A549 (cell line): ENCODE data around the gene PLOD3. TPM values are rescaled to one million over a fixed set of nuclear protein-coding genes. Genes with fewer than 3 reads are reported as not detected.
"Not testable (repeated sequence)": the region's sequence is repeated elsewhere in the genome, so short reads cannot be mapped to it uniquely, and the experiment has no call there.

Experiments used
- ATAC-seq, 2 experiments: fragments of 200-7000 bp in 1 of 2; fragments of >200 bp in 1 of 2; cut with Nextera tagmentation in 1 of 2; cut with Tn5 transposase in 1 of 2; 3 replicates each; pipeline versions ENCODE4 v1.8.0 to v1.9.1; 2018 to 2020; ENCODE audit warnings: mild to moderate bottlenecking in 1 of 2, moderate library complexity in 1 of 2
- CTCF ChIA-PET: fragments of 300-600 bp; sonication (Branson Sonifier 250); formaldehyde crosslinking; extraction: SDS; loops from one replicate; lab custom pipeline; 2021; ENCODE audit warnings: antibody characterized with exemption, inconsistent platforms; lab: Yijun Ruan, JAX
- POLR2A ChIA-PET: fragments of 350-600 bp; formaldehyde crosslinking; extraction: SDS; loops from one replicate; lab custom pipeline; 2021; ENCODE audit warnings: antibody characterized with exemption, inconsistent platforms; lab: Yijun Ruan, JAX
- DNase-seq, 2 experiments: peaks; one replicate each; pipeline versions ENCODE4 v3.0.0 to v3.0.0-alpha.2; 2011 to 2016; ENCODE audit warnings: low read depth in 1 of 2, low spot score in 1 of 2
- FAIRE-seq: peaks from 2 replicates; lab custom pipeline; 2011; peaks lifted over from hg19 to GRCh38; lab: Jason Lieb, UNC
- H3K27ac ChIP-seq, 2 experiments: fragments of >200 bp; sonication (Bioruptor Twin); formaldehyde crosslinking; 3 replicates each; pipeline ENCODE4 v1.5.1; 2016 to 2017
- H3K4me1 ChIP-seq: fragments of >200 bp; sonication (Bioruptor Twin); formaldehyde crosslinking; 3 replicates; pipeline ENCODE4 v1.6.1; 2016
- H3K4me2 ChIP-seq: fragments of >200 bp; sonication (Bioruptor Twin); formaldehyde crosslinking; 3 replicates; pipeline ENCODE4 v1.6.1; 2016
- H3K4me3 ChIP-seq: fragments of >200 bp; sonication (Bioruptor Twin); formaldehyde crosslinking; 3 replicates; pipeline ENCODE4 v1.5.1; 2016
- H3K9me3 ChIP-seq: fragments of >200 bp; sonication (Bioruptor Twin); formaldehyde crosslinking; 3 replicates; pipeline ENCODE4 v1.6.1; 2016
- CHD2 ChIP-seq: fragments of 150-350 bp; IDR thresholded peaks from 2 replicates; pipeline ENCODE4 v1.6.1; 2014; ENCODE audit warnings: low read length; ENCODE audit not compliant: partially characterized antibody
- CHD4 ChIP-seq: fragments of 200-600 bp; sonication (generic); IDR thresholded peaks from 2 replicates; pipeline ENCODE4 v1.6.1; 2016; ENCODE audit warnings: antibody characterized with exemption, mild to moderate bottlenecking, borderline replicate concordance
- EP300 ChIP-seq, 2 experiments: fragments of >200 bp; sonication (Bioruptor Twin); formaldehyde crosslinking; IDR thresholded peaks; 2 replicates in 1 of 2; 3 replicates in 1 of 2; pipeline ENCODE4 v1.6.1; 2016 to 2017
- ESRRA ChIP-seq: fragments of 150-350 bp; IDR thresholded peaks from 2 replicates; pipeline ENCODE4 v1.6.1; 2014; ENCODE audit warnings: mild to moderate bottlenecking, low read length, borderline replicate concordance
- HES2 ChIP-seq: fragments of >200 bp; sonication (Bioruptor Twin); formaldehyde crosslinking; IDR thresholded peaks from 2 replicates; pipeline ENCODE4 v1.6.1; 2016
- HOXA7 ChIP-seq: fragments of 250-450 bp; sonication (Bioruptor Pico); IDR thresholded peaks from 2 replicates; pipeline ENCODE4 v1.5.0; 2020; ENCODE audit warnings: mild to moderate bottlenecking, moderate library complexity
- HOXB13 ChIP-seq: fragments of 250-450 bp; sonication (Bioruptor Pico); IDR thresholded peaks from 2 replicates; pipeline ENCODE4 v1.5.0; 2020; ENCODE audit warnings: low read depth, mild to moderate bottlenecking, moderate library complexity
- KDM5A ChIP-seq: fragments of 200-600 bp; sonication (generic); IDR thresholded peaks from 2 replicates; pipeline ENCODE4 v1.6.1; 2016; ENCODE audit warnings: antibody characterized with exemption, mild to moderate bottlenecking
- MAFK ChIP-seq: fragments of 450-650 bp; IDR thresholded peaks from 2 replicates; pipeline ENCODE4 v1.6.1; 2014; ENCODE audit not compliant: partially characterized antibody
- MAZ ChIP-seq: fragments of 150-350 bp; IDR thresholded peaks from 2 replicates; pipeline ENCODE4 v1.6.1; 2014; ENCODE audit warnings: antibody characterized with exemption, low read depth, low read length, borderline replicate concordance
- MYC ChIP-seq: IDR thresholded peaks from 2 replicates; pipeline ENCODE4 v1.6.1; 2012; ENCODE audit warnings: mild to moderate bottlenecking, inconsistent platforms, low read length, improper control_type of control experiment, borderline replicate concordance
- PBX3 ChIP-seq: IDR thresholded peaks from 2 replicates; pipeline ENCODE4 v1.6.1; 2012
- RARB ChIP-seq: fragments of 250-450 bp; sonication (Bioruptor Pico); IDR thresholded peaks from 2 replicates; pipeline ENCODE4 v1.8.0; 2021; ENCODE audit warnings: mild to moderate bottlenecking, moderate library complexity
- REST ChIP-seq: fragments of 200-600 bp; sonication (generic); IDR thresholded peaks from 2 replicates; pipeline ENCODE4 v1.6.1; 2016; ENCODE audit warnings: antibody characterized with exemption, mild to moderate bottlenecking, moderate library complexity
- TFCP2L1 ChIP-seq: fragments of 250-450 bp; sonication (Bioruptor Pico); IDR thresholded peaks from 2 replicates; pipeline ENCODE4 v1.5.0; 2021; ENCODE audit warnings: mild to moderate bottlenecking
- USF2 ChIP-seq: fragments of 450-650 bp; IDR thresholded peaks from 2 replicates; pipeline ENCODE4 v1.6.1; 2014; ENCODE audit warnings: antibody characterized with exemption
- ZSCAN20 ChIP-seq: fragments of 250-450 bp; sonication (Bioruptor Pico); IDR thresholded peaks from 2 replicates; pipeline ENCODE4 v1.8.0; 2022; ENCODE audit warnings: mild to moderate bottlenecking, moderate library complexity
- WGBS: methylation state at CpG from one replicate; pipeline ENCODE4 v1.1.6; 2017; ENCODE audit errors: missing lambda C conversion rate; 5-methylcytosine and 5-hydroxymethylcytosine counted together
- polyA plus RNA-seq, 4 experiments: library from polyadenylated mRNA; depleted of rRNA in 3 of 4; stranded (reverse); fragments of >200 nt; fragmentation: RNase III in 1 of 4; extraction: RNeasy Plus Mini Kit Qiagen cat#74134 plus additional on column Dnase treatment in 1 of 4; gene quantifications; 2 replicates in 3 of 4; 3 replicates in 1 of 4; pipeline ENCODE4 v1.2.3, GENCODE V29; 2011 to 2017

The PLOD3 gene
- polyA plus RNA-seq, 2 of the 4 experiments (the other 2 are of a cell fraction) = 26.0 to 48.7 TPM

- whole genome bisulfite sequencing = 85% methylated on average over 32 of the region's 32 CpGs
- ATAC-seq (no peak), DNase-seq (no peak), FAIRE-seq (no peak)
- TF ChIP-seq MYC (no peak), CHD2 (no peak), EP300 (IDR thresholded peaks at IDR 0.05) (no peak), REST (no peak), MAFK (no peak)
- no peaks in the 10 kb centered on the region for H3K9me3 ChIP-seq
- H3K4me3 ChIP-seq = no peak overlapping the region
- no peak overlapping the region for H3K27ac ChIP-seq
- H3K4me1 ChIP-seq = peaks cover 2% of the 10 kb centered on the region
- H3K4me2 ChIP-seq = no peak overlapping the region
- ChIA-PET POLR2A (interaction anchor here (1.7 kb wide), 1 partner anchor 12 kb away, joined by 4 read pairs; the partner anchor contains the start of genes PLOD3 and ZNHIT1), CTCF (interaction anchor here (1.8 to 10.4 kb wide), 3 partner anchors 11 to 62 kb away, joined by 9 to 93 read pairs (median 13); partner anchors contain the start of genes PLOD3 and ZNHIT1)
Observed at GRCh38 chr7:101205901-101206664, 11.3 kb downstream of the PLOD3 start.

- ChIA-PET CTCF (interaction anchor here (0.5 to 10.4 kb wide), 9 partner anchors 9 to 111 kb away, joined by 3 to 93 read pairs (median 3); partner anchors contain the start of gene PLOD3), POLR2A (interaction anchor here (1.7 kb wide), 1 partner anchor 14 kb away, joined by 4 read pairs; the partner anchor contains the start of genes PLOD3 and ZNHIT1)
- H3K4me3 ChIP-seq, H3K27ac ChIP-seq, FAIRE-seq, H3K9me3 ChIP-seq, ATAC-seq, H3K4me2 ChIP-seq, DNase-seq: not testable (repeated sequence)
- peaks cover 10% of the 10 kb centered on the region for H3K4me1 ChIP-seq
- WGBS = 69% methylated on average over 22 of the region's 22 CpGs
Observed at GRCh38 chr7:101203740-101204738, 13.3 kb downstream of the PLOD3 start.

- 84% methylated on average over 5 of the region's 5 CpGs for WGBS
- Histone ChIP-seq H3K4me2 (no peak overlapping the region), H3K27ac (no peak overlapping the region), H3K4me3 (no peak overlapping the region), H3K9me3 (no peaks in the 10 kb centered on the region), H3K4me1 (peaks cover 10% of the 10 kb centered on the region)
- FAIRE-seq = no peak
- TF ChIP-seq TFCP2L1 (CRISPR knock-in tag) (no peak), MAFK (no peak), USF2 (no peak), HOXA7 (CRISPR knock-in tag) (no peak), RARB (CRISPR knock-in tag) (no peak), ZSCAN20 (CRISPR knock-in tag) (no peak), ESRRA (no peak), HOXB13 (CRISPR knock-in tag) (no peak), HES2 (no peak), CHD4 (no peak), KDM5A (no peak), MAZ (no peak), PBX3 (no peak)
- no peak for DNase-seq
- CTCF ChIA-PET = interaction anchor here (1.0 to 10.4 kb wide), 6 partner anchors 9 to 60 kb away, joined by 3 to 93 read pairs (median 4); no protein-coding TSS in a partner anchor
- ATAC-seq = no peak
- POLR2A ChIA-PET = no interaction called here
Observed at GRCh38 chr7:101202603-101202918, 14.8 kb downstream of the PLOD3 start.
